ENCODE results near the gene GCLM. TPM values are rescaled to one million over a fixed set of nuclear protein-coding genes. Genes with fewer than 3 reads are reported as not detected.

The GCLM gene
- total and polyA plus RNA-seq, 9 of the 15 experiments (the other 6 are each of a cell fraction or from before 2014, with no cell fraction given): 9.3 to 71.6 (median 24.5) TPM

DNA sequence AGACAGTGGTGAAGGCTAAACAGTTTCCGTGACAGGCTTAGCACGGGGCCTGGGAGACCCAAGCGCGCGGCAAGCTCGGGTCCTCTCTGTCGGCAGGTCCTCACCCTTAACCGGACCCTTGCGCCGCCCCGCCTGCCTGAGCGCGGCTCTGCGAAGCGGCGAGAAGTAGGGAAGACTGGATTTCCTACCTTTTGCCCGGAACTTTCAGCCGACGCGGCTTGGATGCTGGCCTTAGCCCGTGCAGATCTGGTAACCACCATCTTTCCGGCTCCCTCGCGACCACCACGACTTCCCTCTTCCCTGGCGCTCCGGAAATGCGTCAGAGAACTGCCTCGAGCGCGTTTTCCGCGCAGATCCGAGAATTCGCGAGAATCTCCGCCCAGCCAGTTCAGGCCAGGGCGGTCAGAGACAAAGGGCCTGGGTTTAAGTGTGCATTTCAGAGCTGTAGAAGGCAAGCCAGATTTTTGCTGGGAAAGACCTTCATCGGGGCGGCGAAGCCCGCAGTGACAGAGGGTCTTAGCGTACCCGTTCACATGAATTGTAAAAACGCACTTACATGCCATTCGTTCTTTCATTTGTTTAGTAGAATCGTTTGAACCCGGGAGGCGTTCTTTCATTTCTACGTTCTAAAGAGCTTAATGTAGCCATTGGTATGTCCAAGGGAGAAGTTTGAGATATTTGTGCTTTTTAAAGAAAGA is 30.2 kb downstream of the GCLM start, which contains the start of gene DNTTIP2 (continued):
- TF ChIP-seq, protein P1, sequence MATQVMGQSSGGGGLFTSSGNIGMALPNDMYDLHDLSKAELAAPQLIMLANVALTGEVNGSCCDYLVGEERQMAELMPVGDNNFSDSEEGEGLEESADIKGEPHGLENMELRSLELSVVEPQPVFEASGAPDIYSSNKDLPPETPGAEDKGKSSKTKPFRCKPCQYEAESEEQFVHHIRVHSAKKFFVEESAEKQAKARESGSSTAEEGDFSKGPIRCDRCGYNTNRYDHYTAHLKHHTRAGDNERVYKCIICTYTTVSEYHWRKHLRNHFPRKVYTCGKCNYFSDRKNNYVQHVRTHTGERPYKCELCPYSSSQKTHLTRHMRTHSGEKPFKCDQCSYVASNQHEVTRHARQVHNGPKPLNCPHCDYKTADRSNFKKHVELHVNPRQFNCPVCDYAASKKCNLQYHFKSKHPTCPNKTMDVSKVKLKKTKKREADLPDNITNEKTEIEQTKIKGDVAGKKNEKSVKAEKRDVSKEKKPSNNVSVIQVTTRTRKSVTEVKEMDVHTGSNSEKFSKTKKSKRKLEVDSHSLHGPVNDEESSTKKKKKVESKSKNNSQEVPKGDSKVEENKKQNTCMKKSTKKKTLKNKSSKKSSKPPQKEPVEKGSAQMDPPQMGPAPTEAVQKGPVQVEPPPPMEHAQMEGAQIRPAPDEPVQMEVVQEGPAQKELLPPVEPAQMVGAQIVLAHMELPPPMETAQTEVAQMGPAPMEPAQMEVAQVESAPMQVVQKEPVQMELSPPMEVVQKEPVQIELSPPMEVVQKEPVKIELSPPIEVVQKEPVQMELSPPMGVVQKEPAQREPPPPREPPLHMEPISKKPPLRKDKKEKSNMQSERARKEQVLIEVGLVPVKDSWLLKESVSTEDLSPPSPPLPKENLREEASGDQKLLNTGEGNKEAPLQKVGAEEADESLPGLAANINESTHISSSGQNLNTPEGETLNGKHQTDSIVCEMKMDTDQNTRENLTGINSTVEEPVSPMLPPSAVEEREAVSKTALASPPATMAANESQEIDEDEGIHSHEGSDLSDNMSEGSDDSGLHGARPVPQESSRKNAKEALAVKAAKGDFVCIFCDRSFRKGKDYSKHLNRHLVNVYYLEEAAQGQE (IDR thresholded peaks at IDR 0.05; ENCODE audit: borderline replicate concordance): peak; percentile 56; the same call in 1 of the 2 replicates
- TF ChIP-seq, protein P1 (CRISPR knock-in tag; IDR thresholded peaks at IDR 0.05; ENCODE audit: low read depth): no peak
- TF ChIP-seq CTBP1 (IDR thresholded peaks at IDR 0.05; ENCODE audit: borderline replicate concordance) (no peak), ELF1 (tag; IDR thresholded peaks at IDR 0.05) (peak; percentile 65; the same call in 1 of the 2 replicates), ZNF217 (CRISPR knock-in tag; IDR thresholded peaks at IDR 0.05) (no peak), SP2 (IDR thresholded peaks at IDR 0.05; ENCODE audit: extremely low read depth, low read depth, low read length, poor library complexity, severe bottlenecking) (no peak), NR3C1 (CRISPR knock-in tag; IDR thresholded peaks at IDR 0.05) (no peak), ELF2 (CRISPR knock-in tag; IDR thresholded peaks at IDR 0.05) (peak; percentile 86), NFRKB (IDR thresholded peaks at IDR 0.05; ENCODE audit: low read depth) (peak; percentile 89), TBL1XR1 (IDR thresholded peaks at IDR 0.05; ENCODE audit: low read length in 2 of 2) (peak in 1 of 2 experiments; percentile 27; a peak in 1 of 4 replicates)
- TF ChIP-seq, protein P2, sequence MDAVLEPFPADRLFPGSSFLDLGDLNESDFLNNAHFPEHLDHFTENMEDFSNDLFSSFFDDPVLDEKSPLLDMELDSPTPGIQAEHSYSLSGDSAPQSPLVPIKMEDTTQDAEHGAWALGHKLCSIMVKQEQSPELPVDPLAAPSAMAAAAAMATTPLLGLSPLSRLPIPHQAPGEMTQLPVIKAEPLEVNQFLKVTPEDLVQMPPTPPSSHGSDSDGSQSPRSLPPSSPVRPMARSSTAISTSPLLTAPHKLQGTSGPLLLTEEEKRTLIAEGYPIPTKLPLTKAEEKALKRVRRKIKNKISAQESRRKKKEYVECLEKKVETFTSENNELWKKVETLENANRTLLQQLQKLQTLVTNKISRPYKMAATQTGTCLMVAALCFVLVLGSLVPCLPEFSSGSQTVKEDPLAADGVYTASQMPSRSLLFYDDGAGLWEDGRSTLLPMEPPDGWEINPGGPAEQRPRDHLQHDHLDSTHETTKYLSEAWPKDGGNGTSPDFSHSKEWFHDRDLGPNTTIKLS (IDR thresholded peaks at IDR 0.05; ENCODE audit: borderline replicate concordance, low read depth): peak; percentile 72
- TF ChIP-seq, protein P3, sequence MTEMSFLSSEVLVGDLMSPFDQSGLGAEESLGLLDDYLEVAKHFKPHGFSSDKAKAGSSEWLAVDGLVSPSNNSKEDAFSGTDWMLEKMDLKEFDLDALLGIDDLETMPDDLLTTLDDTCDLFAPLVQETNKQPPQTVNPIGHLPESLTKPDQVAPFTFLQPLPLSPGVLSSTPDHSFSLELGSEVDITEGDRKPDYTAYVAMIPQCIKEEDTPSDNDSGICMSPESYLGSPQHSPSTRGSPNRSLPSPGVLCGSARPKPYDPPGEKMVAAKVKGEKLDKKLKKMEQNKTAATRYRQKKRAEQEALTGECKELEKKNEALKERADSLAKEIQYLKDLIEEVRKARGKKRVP (CRISPR knock-in tag; IDR thresholded peaks at IDR 0.05): no peak
- TF ChIP-seq, protein P4, sequence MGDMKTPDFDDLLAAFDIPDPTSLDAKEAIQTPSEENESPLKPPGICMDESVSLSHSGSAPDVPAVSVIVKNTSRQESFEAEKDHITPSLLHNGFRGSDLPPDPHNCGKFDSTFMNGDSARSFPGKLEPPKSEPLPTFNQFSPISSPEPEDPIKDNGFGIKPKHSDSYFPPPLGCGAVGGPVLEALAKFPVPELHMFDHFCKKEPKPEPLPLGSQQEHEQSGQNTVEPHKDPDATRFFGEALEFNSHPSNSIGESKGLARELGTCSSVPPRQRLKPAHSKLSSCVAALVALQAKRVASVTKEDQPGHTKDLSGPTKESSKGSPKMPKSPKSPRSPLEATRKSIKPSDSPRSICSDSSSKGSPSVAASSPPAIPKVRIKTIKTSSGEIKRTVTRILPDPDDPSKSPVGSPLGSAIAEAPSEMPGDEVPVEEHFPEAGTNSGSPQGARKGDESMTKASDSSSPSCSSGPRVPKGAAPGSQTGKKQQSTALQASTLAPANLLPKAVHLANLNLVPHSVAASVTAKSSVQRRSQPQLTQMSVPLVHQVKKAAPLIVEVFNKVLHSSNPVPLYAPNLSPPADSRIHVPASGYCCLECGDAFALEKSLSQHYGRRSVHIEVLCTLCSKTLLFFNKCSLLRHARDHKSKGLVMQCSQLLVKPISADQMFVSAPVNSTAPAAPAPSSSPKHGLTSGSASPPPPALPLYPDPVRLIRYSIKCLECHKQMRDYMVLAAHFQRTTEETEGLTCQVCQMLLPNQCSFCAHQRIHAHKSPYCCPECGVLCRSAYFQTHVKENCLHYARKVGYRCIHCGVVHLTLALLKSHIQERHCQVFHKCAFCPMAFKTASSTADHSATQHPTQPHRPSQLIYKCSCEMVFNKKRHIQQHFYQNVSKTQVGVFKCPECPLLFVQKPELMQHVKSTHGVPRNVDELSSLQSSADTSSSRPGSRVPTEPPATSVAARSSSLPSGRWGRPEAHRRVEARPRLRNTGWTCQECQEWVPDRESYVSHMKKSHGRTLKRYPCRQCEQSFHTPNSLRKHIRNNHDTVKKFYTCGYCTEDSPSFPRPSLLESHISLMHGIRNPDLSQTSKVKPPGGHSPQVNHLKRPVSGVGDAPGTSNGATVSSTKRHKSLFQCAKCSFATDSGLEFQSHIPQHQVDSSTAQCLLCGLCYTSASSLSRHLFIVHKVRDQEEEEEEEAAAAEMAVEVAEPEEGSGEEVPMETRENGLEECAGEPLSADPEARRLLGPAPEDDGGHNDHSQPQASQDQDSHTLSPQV (IDR thresholded peaks at IDR 0.05): no peak

Data from K562 (cell line).